IMR-90 (cell line): ENCODE data around the gene CXCL1. TPM values are rescaled to one million over a fixed set of nuclear protein-coding genes. Genes with fewer than 3 reads are reported as not detected.

ENCODE experiments used
- ATAC-seq: fragments of 200-7000 bp; cut with Tn5 transposase; 2 replicates; pipeline ENCODE4 v1.9.1; 2020; ENCODE audit warnings: low read depth, mild to moderate bottlenecking, moderate library complexity
- BruUV-seq: library from RNA; stranded (reverse); fragments of 400-500 nt; replicated peaks from 2 replicates; lab custom pipeline; 2021; lab: Mats Ljungman, UMichigan
- CTCF ChIA-PET: fragments of 300-600 bp; formaldehyde crosslinking; extraction: SDS; loops from one replicate; lab custom pipeline; 2021; ENCODE audit warnings: antibody characterized with exemption; lab: Yijun Ruan, JAX
- POLR2A ChIA-PET: fragments of 300-600 bp; sonication (Branson Sonifier 250); formaldehyde crosslinking; loops from one replicate; lab custom pipeline; 2022; ENCODE audit warnings: antibody characterized with exemption; ENCODE audit not compliant: unreplicated experiment; lab: Charles Lee
- DNase-seq: peaks from one replicate; pipeline ENCODE4 v3.0.0; 2013
- H2AFZ ChIP-seq: replicated peaks from 2 replicates; pipeline ENCODE3; 2013; ENCODE audit warnings: low read length, mild to moderate bottlenecking; ENCODE audit not compliant: poor library complexity
- H2AK5ac ChIP-seq: 2 replicates; pipeline ENCODE4 v1.6.1; 2013; ENCODE audit warnings: low read depth, low read length, inconsistent platforms
- H2AK9ac ChIP-seq: replicated peaks from 2 replicates; pipeline ENCODE3; 2013; ENCODE audit warnings: mild to moderate bottlenecking, low read depth, low read length, moderate library complexity; ENCODE audit not compliant: poor library complexity
- H2BK120ac ChIP-seq: 2 replicates; pipeline ENCODE4 v1.6.1; 2013; ENCODE audit warnings: low read depth, low read length, inconsistent platforms
- H2BK15ac ChIP-seq: 3 replicates; pipeline ENCODE4 v1.6.1; 2013; ENCODE audit warnings: low read depth, low read length, inconsistent platforms
- H2BK20ac ChIP-seq: 2 replicates; pipeline ENCODE4 v1.6.1; 2013; ENCODE audit warnings: low read depth, mild to moderate bottlenecking, inconsistent platforms, low read length, moderate library complexity
- H2BK5ac ChIP-seq: 2 replicates; pipeline ENCODE4 v1.6.1; 2013; ENCODE audit warnings: mild to moderate bottlenecking, low read depth, low read length, inconsistent platforms; ENCODE audit not compliant: poor library complexity, severe bottlenecking
- H3K14ac ChIP-seq: replicated peaks from 2 replicates; pipeline ENCODE4 v1.6.1; 2013; ENCODE audit warnings: low read depth, low read length, inconsistent platforms
- H3K18ac ChIP-seq: 2 replicates; pipeline ENCODE4 v1.6.1; 2013; ENCODE audit warnings: low read depth, low read length, control low read depth
- H3K23ac ChIP-seq: 2 replicates; pipeline ENCODE4 v1.6.1; 2013; ENCODE audit warnings: low read depth, low read length, inconsistent platforms
- H3K27ac ChIP-seq: 2 replicates; pipeline ENCODE4 v1.5.1; 2013; ENCODE audit warnings: mild to moderate bottlenecking, control low read depth, low read length; ENCODE audit not compliant: insufficient read depth
- H3K27me3 ChIP-seq: 2 replicates; pipeline ENCODE4 v1.6.1; 2013; ENCODE audit warnings: low read length; ENCODE audit not compliant: control insufficient read depth, insufficient read depth
- H3K36me3 ChIP-seq: 2 replicates; pipeline ENCODE4 v1.6.1; 2013; ENCODE audit warnings: low read length, mixed read lengths; ENCODE audit not compliant: control insufficient read depth, insufficient read depth
- H3K4ac ChIP-seq: 2 replicates; pipeline ENCODE4 v1.6.1; 2013; ENCODE audit warnings: low read depth, low read length, inconsistent platforms
- H3K4me1 ChIP-seq: 2 replicates; pipeline ENCODE4 v1.6.1; 2013; ENCODE audit warnings: low read length, mixed read lengths; ENCODE audit not compliant: control insufficient read depth, insufficient read depth
- H3K4me2 ChIP-seq: 2 replicates; pipeline ENCODE4 v1.6.1; 2013; ENCODE audit warnings: low read depth, mild to moderate bottlenecking, control low read depth, low read length, moderate library complexity
- H3K4me3 ChIP-seq: 2 replicates; pipeline ENCODE4 v1.5.1; 2013; ENCODE audit warnings: low read depth, mild to moderate bottlenecking, control low read depth, low read length, moderate library complexity; ENCODE audit not compliant: insufficient read depth
- H3K56ac ChIP-seq: 2 replicates; pipeline ENCODE4 v1.6.1; 2013; ENCODE audit warnings: low read length, inconsistent platforms; ENCODE audit not compliant: insufficient read depth; ENCODE audit errors: extremely low read depth
- H3K79me1 ChIP-seq, 2 experiments: 2 replicates each; pipeline ENCODE4 v1.6.1; 2013; ENCODE audit warnings: low read length in 2 of 2, inconsistent platforms in 1 of 2, low read depth in 1 of 2
- H3K9ac ChIP-seq: 2 replicates; pipeline ENCODE4 v1.6.1; 2013; ENCODE audit warnings: low read depth, low read length, control low read depth
- H3K9me1 ChIP-seq: 2 replicates; pipeline ENCODE4 v1.6.1; 2013; ENCODE audit warnings: low read length, inconsistent platforms; ENCODE audit not compliant: insufficient read depth
- H3K9me3 ChIP-seq: 2 replicates; pipeline ENCODE4 v1.6.1; 2013; ENCODE audit warnings: low read length; ENCODE audit not compliant: control insufficient read depth, insufficient read depth
- H4K20me1 ChIP-seq: 2 replicates; pipeline ENCODE4 v1.6.1; 2013; ENCODE audit warnings: low read length, inconsistent platforms; ENCODE audit not compliant: insufficient read depth
- H4K5ac ChIP-seq: 2 replicates; pipeline ENCODE4 v1.6.1; 2013; ENCODE audit warnings: mild to moderate bottlenecking, low read depth, low read length, control low read depth
- H4K8ac ChIP-seq, 2 experiments: 2 replicates each; pipeline ENCODE4 v1.6.1; 2013; ENCODE audit warnings: low read depth in 2 of 2, low read length in 2 of 2, control low read depth in 1 of 2, inconsistent platforms in 1 of 2
- H4K91ac ChIP-seq: 2 replicates; pipeline ENCODE4 v1.6.1; 2013; ENCODE audit warnings: low read depth, low read length, inconsistent platforms; ENCODE audit not compliant: insufficient read depth
- BHLHE40 ChIP-seq: fragments of 150-350 bp; IDR thresholded peaks from 2 replicates; pipeline ENCODE4 v1.6.1; 2016; ENCODE audit warnings: mild to moderate bottlenecking, low read depth, low read length
- CEBPB ChIP-seq: IDR thresholded peaks from 2 replicates; pipeline ENCODE4 v1.6.1; 2012; ENCODE audit warnings: low read depth, low read length, improper control_type of control experiment
- FOS ChIP-seq: fragments of 150-350 bp; IDR thresholded peaks from 2 replicates; pipeline ENCODE4 v1.6.1; 2016; ENCODE audit warnings: low read depth, low read length
- MAFK ChIP-seq: IDR thresholded peaks from 2 replicates; pipeline ENCODE4 v1.6.1; 2012; ENCODE audit warnings: low read depth, low read length, improper control_type of control experiment
- MXI1 ChIP-seq: IDR thresholded peaks from 2 replicates; pipeline ENCODE4 v1.6.1; 2012; ENCODE audit warnings: low read depth, mild to moderate bottlenecking, low read length, moderate library complexity, borderline replicate concordance
- POLR2A ChIP-seq: IDR thresholded peaks from 2 replicates; pipeline ENCODE4 v1.6.1; 2012; ENCODE audit warnings: mild to moderate bottlenecking, low read depth, low read length
- SMC3 ChIP-seq: fragments of 150-350 bp; IDR thresholded peaks from 2 replicates; pipeline ENCODE4 v1.6.1; 2016; ENCODE audit warnings: low read depth, mild to moderate bottlenecking, antibody characterized with exemption, low read length, moderate library complexity
- WGBS, 2 experiments: methylation state at CpG; one replicate each; pipeline versions ENCODE4 v1.1.5 to v1.1.7; 2013; ENCODE audit warnings: missing lambda C conversion rate in 2 of 2; ENCODE audit not compliant: insufficient read length in 1 of 2; ENCODE audit errors: extremely low coverage in 2 of 2; 5-methylcytosine and 5-hydroxymethylcytosine counted together
- dilution Hi-C: fragments of 300-500 bp; cut with HindIII; formaldehyde crosslinking; loops from one replicate; pipeline ENCODE4 v1.14.3; 2018; ENCODE audit warnings: low sequenced_read_pairs; ENCODE audit not compliant: unreplicated experiment
- in situ Hi-C: fragments of 300-500 bp; cut with MboI; formaldehyde crosslinking; loops from 3 replicates; pipeline ENCODE4 v1.14.3; 2019; ENCODE audit warnings: low sequenced_read_pairs, inconsistent platforms, mixed read lengths
- intact Hi-C: fragments of 100-400 bp; cut with micrococcal nuclease; formaldehyde crosslinking; loops from 2 replicates; pipeline ENCODE4 v1.10.0; 2022
- polyA plus RNA-seq, 3 experiments: library from polyadenylated mRNA; depleted of rRNA; stranded (reverse); fragments of >200 nt; gene quantifications; 2 replicates each; pipeline ENCODE4 v1.2.3, GENCODE V29; 2012; ENCODE audit warnings: low replicate concordance in 1 of 3
- total RNA-seq: library from RNA; depleted of rRNA; stranded (reverse); fragments of >200 nt; gene quantifications from 2 replicates; pipeline ENCODE4 v1.2.3, GENCODE V29; 2012

Gene CXCL1
- total and polyA plus RNA-seq, 2 of the 4 experiments (the other 2 are of a cell fraction) = 2.0 TPM; not detected in 1

GRCh38 chr4:73917081-73917501, 47.9 kb downstream of the CXCL1 start:
- Histone ChIP-seq H2BK120ac (no peak overlapping the region; the same call in 1 of the 2 replicates), H2AFZ (no peak overlapping the region), H2AK9ac (no peak overlapping the region), H4K20me1 (peaks cover 3% of the 10 kb centered on the region; the same call in 1 of the 2 replicates), H3K4me1 (peaks cover 17% of the 10 kb centered on the region), H3K14ac (no peak overlapping the region), H4K5ac (no peak overlapping the region; the same call in 1 of the 2 replicates), H3K4me3 (no peak overlapping the region), H4K91ac (no peak overlapping the region), H2BK20ac (no peak overlapping the region), H3K9me3 (peaks cover 3% of the 10 kb centered on the region; the same call in 1 of the 2 replicates), H3K18ac (no peak overlapping the region), H3K36me3 (no peaks in the 10 kb centered on the region), H2AK5ac (no peak overlapping the region), H3K27ac (no peak overlapping the region; the same call in 1 of the 2 replicates), H3K56ac (no peak overlapping the region), H3K9me1 (peaks cover 3% of the 10 kb centered on the region; the same call in 1 of the 2 replicates), H3K23ac (no peak overlapping the region), H3K79me1 (no peaks in the 10 kb centered on the region), H2BK5ac (no peak overlapping the region), H3K4me2 (no peak overlapping the region), H3K27me3 (peaks cover 24% of the 10 kb centered on the region), H2BK15ac (no peak overlapping the region), H4K8ac (no peak overlapping the region), H3K9ac (no peak overlapping the region), H3K4ac (no peak overlapping the region)
- ChIA-PET CTCF (interaction anchor here (1.0 kb wide), 1 partner anchor 255 kb away, joined by 3 read pairs; no protein-coding TSS in a partner anchor), POLR2A (interaction anchor here (0.7 kb wide), 1 partner anchor 7 kb away, joined by 3 read pairs; no protein-coding TSS in a partner anchor)
- DNase-seq = peak; percentile 96
- WGBS, 2 experiments = no CpG with 5 or more reads among the region's 2 CpGs
- dilution Hi-C loops (no loop called here), intact Hi-C loops (loop anchor here (1.0 to 5.0 kb wide), 3 partner anchors 24 to 213 kb away; no protein-coding TSS in a partner anchor), in situ Hi-C loops (no loop called here)
- no TSS peak for BruUV-seq
- peak; percentile 91 for TF ChIP-seq CEBPB
- no peak for TF ChIP-seq MXI1
- 0 out of 2 replicates have a peak, but pooled peaks have one; percentile 6 for TF ChIP-seq SMC3
- TF ChIP-seq BHLHE40 = peak; percentile 26; the same call in 1 of the 2 replicates
- TF ChIP-seq POLR2A = no peak
- peak; percentile 24; the same call in 1 of the 2 replicates for TF ChIP-seq MAFK
- peak; percentile 90 for TF ChIP-seq FOS
- ATAC-seq = peak; percentile 94
